GM11168 (cell line): ENCODE results near the gene ZNF184.
"Not testable (repeated sequence)": the region's sequence is repeated elsewhere in the genome, so short reads cannot be mapped to it uniquely, and the experiment has no call there.

Experiments
- in situ Hi-C: fragments of 300-500 bp; cut with MboI; formaldehyde crosslinking; loops from one replicate; pipeline ENCODE4 v1.12.0; 2022; ENCODE audit warnings: low sequenced_read_pairs; ENCODE audit not compliant: unreplicated experiment

The ZNF184 gene

GRCh38 chr6:27433714-27434113 is 39.2 kb downstream of the ZNF184 start:
- in situ Hi-C loops, result no loop called here

DNA sequence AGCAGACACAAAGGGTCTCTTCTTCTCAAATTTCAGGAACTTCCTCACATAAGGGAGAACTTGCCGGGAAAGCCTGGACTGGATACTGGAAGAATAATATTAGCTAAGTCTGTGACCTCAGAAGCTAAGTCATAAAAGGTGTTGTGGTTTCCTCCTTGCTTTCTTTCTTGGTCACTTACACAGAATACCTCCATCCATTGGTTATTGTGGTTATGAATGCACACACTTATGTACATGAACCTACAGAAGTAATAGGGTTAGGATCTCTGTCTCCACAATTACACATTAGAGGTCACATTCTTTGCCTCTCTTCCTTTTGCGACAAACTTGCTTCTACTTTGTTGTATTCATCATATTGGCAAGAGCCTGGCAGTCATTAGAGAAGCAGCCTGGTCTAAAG is 43.9 kb downstream of the ZNF184 start:
- in situ Hi-C loops, result no loop called here

GRCh38 chr6:27428502-27428901 is 44.4 kb downstream of the ZNF184 start:
- in situ Hi-C loops, result no loop called here

GRCh38 chr6:27426045-27426620 is 46.8 kb downstream of the ZNF184 start:
- in situ Hi-C loops, result no loop called here

- in situ Hi-C loops, result not testable (repeated sequence)
Observed at GRCh38 chr6:27424851-27425250, 48.1 kb downstream of the ZNF184 start.

DNA sequence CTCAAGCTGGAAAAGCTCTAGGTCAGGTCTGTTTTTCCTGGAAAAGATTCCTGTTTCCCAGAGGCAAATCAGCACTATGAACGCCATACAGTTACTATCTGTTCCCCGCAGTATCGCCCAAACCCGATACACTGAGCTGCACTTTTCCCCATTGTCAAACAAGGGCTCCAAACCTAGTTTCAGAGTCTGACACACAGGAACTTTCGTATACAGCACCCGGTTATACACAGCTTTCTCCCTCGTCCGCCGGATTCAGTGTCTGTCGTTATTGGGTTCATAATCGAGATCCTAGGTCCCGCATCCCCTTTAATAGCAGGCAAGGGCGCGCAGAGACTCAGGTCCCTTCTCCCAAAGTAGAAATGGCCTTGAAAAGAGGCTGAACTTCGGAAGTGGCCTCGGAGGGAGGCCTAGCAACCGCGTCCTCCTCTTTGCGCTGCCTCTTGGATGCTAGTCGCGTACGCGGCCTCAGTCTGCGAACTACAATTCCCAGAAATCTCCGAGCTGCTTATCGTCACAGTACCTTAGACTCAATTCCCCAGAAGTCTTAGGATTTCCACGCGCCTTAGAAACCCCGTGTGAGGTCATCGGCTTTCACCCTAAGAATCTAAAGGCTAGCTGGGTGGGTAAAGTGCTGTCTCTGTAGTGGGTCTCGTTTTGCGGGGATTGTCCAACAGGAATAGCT is 50.1 kb downstream of the ZNF184 start:
- in situ Hi-C loops, result no loop called here

DNA sequence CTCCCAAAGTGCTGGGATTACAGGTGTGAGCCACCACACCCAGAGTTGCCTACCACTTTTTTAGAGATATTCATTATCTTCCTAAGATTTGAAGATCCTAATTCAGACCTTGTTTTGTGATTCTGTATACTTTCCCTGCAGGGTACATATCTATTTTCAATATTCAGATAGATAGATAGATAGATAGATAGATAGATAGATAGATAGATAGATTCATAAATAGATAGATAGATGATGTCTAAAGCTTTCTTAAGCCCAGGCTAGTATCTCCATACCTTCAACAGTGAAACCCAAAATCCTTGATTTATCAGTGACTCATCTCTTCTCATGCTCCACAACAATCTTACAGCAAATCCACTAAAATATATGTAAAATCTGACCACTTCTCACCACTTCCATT is 53.5 kb downstream of the ZNF184 start:
- in situ Hi-C loops, result no loop called here

GRCh38 chr6:27415898-27416297 is 57.0 kb downstream of the ZNF184 start:
- in situ Hi-C loops, result no loop called here

- in situ Hi-C loops, result no loop called here
Observed at GRCh38 chr6:27414996-27415395, 57.9 kb downstream of the ZNF184 start.

GRCh38 chr6:27414300-27414699 is 58.6 kb downstream of the ZNF184 start:
- in situ Hi-C loops, result no loop called here

- in situ Hi-C loops, result no loop called here
Observed at GRCh38 chr6:27407153-27407814, 65.6 kb downstream of the ZNF184 start.

- in situ Hi-C loops, result no loop called here
Observed at GRCh38 chr6:27406085-27406484, 66.8 kb downstream of the ZNF184 start.

DNA sequence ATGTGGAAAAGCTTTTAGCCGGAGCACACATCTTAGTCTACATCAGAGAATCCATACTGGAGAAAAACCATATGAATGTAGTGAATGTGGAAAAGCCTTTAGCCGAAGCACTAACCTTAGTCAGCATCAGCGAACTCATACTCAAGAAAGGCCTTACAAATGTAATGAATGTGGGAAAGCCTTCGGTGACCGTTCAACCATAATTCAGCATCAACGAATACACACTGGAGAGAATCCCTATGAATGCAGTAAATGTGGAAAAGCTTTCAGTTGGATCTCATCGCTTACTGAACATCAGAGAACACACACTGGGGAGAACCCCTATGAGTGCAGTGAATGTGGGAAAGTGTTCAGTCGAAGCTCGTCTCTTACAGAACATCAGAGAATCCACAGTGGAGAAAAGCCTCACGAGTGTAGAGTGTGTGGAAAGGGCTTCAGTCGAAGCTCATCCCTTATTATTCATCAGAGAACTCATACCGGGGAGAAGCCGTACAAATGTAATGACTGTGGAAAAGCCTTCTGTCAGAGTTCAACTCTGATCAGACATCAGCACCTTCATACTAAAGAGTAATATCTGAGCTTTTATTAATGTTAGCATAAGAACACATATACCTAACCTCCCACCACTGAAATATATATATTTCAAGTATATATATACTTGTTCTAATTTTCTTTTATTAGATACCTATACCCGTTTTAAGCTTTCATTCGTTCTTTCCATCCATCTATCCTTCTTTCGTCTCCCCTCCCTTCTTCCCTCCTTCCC is 71.8 kb downstream of the ZNF184 start:
- in situ Hi-C loops, result no loop called here
